NCI-H2171 (cell line): ENCODE measurements around the gene COX6A1.
"Not testable (repeated sequence)": the region's sequence is repeated elsewhere in the genome, so short reads cannot be mapped to it uniquely, and the experiment has no call there.

Source experiments
- DNase-seq: peaks from one replicate; lab custom pipeline; 2025; lab: John Stamatoyannopoulos, UW

The COX6A1 gene

GRCh38 chr12:120468325-120468820, 30.5 kb downstream of the COX6A1 start:
- DNase-seq = no peak

- peak; percentile 55 for DNase-seq
These were observed 31.0 kb downstream of the COX6A1 start for GRCh38 chr12:120468821-120469449.

DNA sequence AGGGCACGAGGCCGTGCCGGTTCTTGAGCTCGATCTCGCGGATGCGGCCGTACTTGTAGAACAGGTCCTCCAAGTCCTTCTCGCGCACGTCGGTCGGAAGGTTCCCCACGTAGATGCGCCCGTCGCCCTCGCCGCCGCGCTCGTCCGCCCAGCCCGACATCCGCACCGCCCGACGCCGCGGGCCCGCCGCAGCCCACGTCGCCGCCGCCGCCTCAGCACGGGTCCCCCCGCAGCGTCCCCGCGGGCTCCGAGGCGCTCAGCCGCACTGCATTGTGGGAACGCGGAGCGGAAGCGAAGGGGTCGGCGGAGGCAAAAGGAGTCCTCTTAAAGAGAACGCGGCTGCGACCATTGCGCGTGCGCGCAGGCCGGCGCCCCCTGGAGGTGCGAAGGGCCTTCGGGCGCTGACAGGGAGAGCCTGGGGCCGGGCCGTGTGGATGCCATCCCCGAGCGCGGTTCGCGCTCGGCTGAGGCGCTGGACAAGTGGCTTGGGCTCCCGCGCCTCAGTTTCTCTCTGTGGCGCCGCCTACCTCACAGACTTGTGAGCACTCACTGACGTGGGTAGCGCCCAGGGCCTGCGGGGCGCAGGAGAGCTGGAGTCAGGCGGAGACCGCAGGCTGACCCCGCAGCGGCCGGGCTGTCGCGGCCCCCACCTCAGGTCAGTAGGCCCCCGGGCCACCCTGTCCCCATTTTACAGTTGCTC, 31.7 kb downstream of the COX6A1 start, which contains the start of gene SRSF9:
TSS of gene SRSF9 (minus strand) at position 299 of the 700 bp plus-strand sequence. CDS start at position 160, 139 bp downstream.
- peak; percentile 94 for DNase-seq

DNA sequence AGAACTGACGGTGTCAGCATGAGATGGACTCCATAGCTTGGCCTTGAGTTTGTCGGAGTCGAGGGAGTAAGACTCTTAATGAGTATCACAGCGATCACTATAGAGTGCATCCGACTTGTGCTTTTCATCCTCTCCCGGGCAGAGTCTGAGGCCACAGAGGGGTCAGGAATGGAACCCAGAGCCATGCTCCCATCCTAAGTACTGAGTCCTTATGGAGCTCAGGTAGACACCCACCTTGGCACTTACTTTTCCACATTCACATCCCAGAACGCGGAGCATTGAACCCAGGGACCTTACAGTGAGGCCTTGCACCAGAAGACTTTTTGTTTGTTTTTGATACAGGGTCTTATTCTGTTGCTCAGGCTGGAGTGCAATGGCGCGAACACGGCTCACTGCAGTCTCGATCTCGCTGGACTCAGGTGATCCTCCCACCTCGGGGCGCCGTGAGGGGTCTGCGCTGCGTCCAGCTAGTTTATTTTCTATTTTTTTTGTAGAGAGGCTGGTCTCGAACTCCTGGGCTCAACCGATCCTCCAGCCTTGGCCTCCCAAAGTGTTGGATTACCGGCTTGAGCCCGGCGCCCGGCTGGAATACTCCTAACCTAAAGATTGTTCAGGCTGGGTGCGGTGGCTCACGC, 32.4 kb downstream of the COX6A1 start:
- no peak for DNase-seq

GRCh38 chr12:120472521-120472920, 34.6 kb downstream of the COX6A1 start:
- no peak for DNase-seq

GRCh38 chr12:120473807-120474615, 36.1 kb downstream of the COX6A1 start:
- DNase-seq = no peak

DNA sequence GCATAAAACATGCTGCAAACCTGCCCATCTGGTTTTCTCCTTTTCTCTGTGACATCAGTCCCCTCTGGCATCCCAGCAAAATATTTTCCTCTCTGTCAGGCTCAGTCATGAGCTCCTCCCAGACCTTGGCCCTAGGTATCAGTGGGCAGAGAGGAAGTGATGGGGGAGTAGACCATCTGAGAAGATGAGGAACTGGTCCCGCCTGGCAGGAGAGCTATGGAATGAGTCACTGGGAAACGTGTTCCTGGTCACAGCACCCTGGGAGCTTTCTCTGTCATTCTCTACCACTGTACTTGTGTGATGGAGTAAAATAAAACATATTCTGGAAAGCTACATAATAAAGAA, 36.7 kb downstream of the COX6A1 start:
- DNase-seq = no peak

GRCh38 chr12:120475643-120476042, 37.7 kb downstream of the COX6A1 start:
- DNase-seq = no peak

DNA sequence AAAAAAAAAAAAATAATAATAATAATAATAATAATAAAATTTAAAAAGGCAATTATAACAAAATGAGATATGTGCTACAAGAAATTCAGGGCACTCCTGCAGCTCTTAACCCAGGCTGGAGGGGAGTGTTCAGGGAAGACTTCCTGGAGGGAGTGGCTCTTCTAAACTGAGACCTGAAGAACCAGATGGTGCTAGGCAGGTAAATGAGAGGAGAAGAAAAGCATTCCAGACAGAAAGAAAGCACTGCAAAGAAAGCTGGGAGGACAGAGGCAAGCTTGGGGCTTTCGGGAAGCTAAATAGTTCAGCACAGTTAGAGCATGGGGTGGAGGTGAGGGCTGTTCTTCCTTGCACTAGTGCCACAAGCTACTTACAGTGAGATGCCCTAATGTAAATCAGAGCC, 41.5 kb downstream of the COX6A1 start:
- DNase-seq = no peak

- no peak for DNase-seq
These were observed 42.3 kb downstream of the COX6A1 start for GRCh38 chr12:120480211-120480610.

DNA sequence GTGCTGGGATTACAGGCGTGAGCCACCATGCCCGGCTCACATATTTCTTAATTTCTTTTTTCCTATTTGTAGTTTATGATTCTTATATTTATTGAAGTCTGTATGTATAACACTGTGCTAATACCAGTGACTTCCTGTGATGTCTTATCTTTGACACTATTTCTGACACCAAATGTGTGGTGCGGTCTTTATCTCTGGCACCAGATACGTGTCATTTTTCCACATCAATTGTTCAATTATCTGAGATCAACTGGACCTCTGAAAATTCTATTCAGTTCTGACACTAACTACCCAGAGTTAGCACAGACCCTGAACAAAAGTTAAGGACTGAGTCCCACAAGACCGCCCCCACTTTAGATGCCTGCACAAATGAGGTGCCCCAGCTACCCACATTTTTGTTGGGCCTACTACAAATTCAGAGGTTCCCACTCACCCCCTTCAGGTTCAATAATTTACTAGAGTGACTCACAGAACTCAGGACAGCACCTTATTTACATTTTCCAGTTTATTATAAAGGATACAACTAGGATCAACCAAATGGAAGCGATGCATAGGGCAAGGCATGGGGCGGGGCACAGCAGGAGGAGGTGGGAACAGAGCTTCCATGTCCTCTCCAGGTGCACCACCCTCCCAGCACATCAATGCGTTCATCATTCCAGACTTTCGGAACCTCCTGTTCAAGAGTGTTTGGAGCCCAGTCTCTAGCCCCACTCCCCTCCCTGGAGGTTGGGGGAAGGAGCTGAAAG, 43.3 kb downstream of the COX6A1 start:
- DNase-seq = no peak

GRCh38 chr12:120483621-120484020, 45.7 kb downstream of the COX6A1 start:
- DNase-seq = no peak

DNA sequence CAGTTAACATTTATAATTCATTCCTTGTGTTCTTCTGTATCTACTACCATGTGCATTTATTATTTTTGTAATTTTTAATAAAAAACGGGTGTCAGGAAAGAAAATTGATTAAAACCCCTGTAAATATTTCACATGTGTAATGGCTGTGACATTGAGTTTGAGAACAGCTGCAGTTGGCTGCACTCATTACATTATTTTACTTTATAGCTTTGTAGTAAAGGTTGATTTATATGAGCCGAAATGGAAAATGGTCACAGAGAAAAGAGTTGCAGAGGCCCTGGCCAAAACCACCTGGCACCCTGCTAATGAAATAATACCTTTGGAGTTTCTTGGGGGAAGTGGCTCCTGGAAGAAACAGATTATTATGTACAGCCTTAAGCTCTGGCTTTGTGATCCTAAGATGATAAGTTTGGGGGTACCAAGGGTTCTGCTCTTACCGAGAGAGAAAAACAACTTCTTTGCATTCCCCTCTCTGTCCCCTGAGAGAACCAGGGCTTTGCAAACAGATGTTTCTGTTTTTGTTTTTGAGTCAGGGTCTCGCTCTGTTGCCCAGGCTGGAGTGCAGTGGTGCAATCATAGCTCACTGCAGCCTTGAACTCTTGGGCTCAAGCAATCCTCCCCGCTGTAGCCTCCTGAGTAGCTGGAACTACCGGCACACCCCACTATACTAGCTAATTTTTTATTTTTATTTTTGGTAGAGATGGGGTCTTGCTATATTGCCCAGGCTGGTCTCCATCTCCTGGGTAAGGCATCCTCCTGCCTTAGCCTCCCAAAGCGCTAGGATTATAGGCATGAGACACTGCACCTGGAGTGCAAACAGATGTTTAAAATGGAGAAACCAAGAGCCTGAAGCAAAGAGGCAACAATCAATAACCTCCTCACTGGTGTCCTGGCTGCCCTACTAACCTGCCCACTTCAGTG, 48.3 kb downstream of the COX6A1 start:
- DNase-seq = no peak

DNA sequence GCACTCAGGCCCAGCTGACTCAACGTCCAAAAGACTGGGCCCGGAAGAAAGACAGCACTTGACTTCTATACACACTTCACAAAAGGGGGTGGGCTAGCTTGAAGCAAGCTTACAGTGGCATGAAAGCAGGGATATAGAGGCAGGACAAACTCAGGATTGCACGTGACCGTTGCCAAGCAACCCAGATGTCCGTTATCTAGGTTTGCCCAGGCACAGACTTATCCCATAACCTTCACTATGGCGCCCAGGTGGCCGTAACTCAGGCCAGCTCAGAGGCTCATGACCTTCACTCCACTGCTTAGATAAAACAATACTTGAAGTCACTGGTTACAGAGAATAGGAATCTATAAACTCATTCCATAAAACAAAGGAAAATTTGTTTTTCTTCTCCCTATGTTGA, 49.6 kb downstream of the COX6A1 start:
- DNase-seq = not testable (repeated sequence)

DNA sequence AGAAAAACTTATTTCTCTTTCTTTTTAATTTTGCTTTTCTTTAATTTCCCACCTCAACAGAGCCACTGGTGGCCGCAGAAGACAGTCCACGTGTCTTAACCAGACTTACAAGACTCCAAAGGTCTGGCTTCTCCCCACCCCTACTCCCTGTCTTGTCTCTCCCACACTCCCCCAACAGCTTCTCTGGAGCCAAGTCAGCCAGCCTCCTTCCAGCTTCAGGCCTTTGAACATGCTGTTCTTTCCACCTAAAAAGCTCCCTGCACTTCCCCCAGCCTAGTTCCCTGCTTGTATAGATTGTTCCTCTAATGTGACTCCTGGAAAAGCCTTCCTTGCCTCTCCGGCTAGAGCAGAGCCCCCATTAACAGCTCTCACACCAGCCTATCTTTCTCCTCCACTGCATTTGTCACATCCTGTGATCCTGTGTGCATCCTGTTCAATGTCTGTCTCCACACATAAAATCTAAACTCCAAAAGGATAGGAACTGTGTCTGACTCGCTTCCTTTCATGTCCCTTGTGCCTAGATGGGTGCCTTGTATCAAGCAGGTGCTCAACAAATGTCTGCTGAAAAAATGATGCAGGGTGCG, 50.2 kb downstream of the COX6A1 start:
- DNase-seq = no peak

DNA sequence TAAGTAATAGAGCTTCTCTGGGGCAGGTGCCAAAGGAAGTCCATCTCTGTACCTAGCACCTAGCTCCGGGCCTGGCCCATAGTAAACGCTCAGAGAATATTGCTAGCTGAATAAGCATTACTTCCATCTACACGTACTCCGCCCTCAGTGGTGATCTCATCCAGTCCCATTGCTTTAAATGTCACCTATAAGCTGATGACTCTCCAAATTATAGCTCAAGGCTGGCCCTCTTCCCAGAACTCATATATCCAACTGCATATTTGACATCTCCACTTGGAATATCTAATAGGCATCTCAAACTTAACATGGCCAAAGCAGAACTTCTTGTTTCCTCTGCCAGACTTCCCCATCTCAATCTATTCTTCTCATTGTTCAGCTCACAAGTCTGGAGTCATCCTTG, 51.1 kb downstream of the COX6A1 start:
- DNase-seq = no peak

GRCh38 chr12:120490325-120490724, 52.4 kb downstream of the COX6A1 start:
- DNase-seq = no peak
